ENCODE results near the gene SERPINB11. TPM values are rescaled to one million over a fixed set of nuclear protein-coding genes. Genes with fewer than 3 reads are reported as not detected.

Gene SERPINB11
- total RNA-seq, 1 donor from 2014 or later: not detected

DNA sequence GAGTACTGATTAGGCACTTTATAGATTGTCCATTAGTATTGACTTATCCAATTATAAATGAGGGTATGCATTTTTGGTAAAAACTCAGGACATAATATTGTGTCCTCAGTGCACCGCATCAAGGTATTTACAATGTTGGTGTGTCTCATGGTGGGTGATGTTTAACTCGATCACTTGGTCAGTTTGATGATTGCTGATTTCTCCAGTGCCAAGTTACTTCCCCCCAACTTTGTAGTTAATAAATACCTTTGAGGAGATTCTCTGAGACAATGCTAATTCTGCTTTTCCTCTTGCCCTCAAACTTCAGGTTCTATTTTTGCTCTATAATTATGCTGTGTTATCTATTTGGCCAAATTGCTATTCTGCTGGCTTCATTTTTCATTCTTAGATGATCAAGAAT is 44.2 kb downstream of the SERPINB11 start:
- no peaks in the 10 kb centered on the region for H3K9me3 Mint-ChIP-seq (ENCODE audit: unreplicated experiment)
- TF ChIP-seq, protein P1, sequence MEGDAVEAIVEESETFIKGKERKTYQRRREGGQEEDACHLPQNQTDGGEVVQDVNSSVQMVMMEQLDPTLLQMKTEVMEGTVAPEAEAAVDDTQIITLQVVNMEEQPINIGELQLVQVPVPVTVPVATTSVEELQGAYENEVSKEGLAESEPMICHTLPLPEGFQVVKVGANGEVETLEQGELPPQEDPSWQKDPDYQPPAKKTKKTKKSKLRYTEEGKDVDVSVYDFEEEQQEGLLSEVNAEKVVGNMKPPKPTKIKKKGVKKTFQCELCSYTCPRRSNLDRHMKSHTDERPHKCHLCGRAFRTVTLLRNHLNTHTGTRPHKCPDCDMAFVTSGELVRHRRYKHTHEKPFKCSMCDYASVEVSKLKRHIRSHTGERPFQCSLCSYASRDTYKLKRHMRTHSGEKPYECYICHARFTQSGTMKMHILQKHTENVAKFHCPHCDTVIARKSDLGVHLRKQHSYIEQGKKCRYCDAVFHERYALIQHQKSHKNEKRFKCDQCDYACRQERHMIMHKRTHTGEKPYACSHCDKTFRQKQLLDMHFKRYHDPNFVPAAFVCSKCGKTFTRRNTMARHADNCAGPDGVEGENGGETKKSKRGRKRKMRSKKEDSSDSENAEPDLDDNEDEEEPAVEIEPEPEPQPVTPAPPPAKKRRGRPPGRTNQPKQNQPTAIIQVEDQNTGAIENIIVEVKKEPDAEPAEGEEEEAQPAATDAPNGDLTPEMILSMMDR (IDR thresholded peaks at IDR 0.05; ENCODE audit: unreplicated experiment): no peak
- H3K27ac Mint-ChIP-seq (ENCODE audit: unreplicated experiment): no peak overlapping the region
- no peaks in the 10 kb centered on the region for H3K36me3 Mint-ChIP-seq (ENCODE audit: low read depth, unreplicated experiment)
- H3K4me3 Mint-ChIP-seq (ENCODE audit: unreplicated experiment): no peak overlapping the region
- DNase-seq (ENCODE audit: low spot score): no peak
- H3K4me1 Mint-ChIP-seq (ENCODE audit: unreplicated experiment): no peaks in the 10 kb centered on the region
- no peaks in the 10 kb centered on the region for H3K27me3 Mint-ChIP-seq (ENCODE audit: unreplicated experiment)

DNA sequence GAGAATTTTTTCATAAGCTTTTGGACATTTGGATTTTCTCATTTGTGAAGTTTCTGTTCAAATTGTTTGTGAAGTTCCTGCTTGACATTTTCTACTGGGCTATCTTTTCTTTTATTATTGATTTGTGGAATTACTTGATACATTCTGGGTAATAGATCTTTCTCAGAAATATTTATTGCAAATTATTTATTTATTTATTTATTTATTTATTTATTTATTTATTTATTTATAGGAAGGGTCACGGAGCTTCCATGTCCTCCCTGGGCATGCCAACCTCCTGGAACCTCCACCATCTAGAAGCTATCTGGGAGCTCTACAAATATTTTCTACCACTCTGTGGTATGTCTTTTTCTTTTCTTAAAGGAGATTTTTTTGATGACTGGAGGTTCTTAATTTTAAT is 46.7 kb downstream of the SERPINB11 start:
- no peaks in the 10 kb centered on the region for H3K9me3 Mint-ChIP-seq (ENCODE audit: unreplicated experiment)
- H3K4me3 Mint-ChIP-seq (ENCODE audit: unreplicated experiment): no peak overlapping the region
- peaks cover 2% of the 10 kb centered on the region for H3K4me1 Mint-ChIP-seq (ENCODE audit: unreplicated experiment)
- no peaks in the 10 kb centered on the region for H3K36me3 Mint-ChIP-seq (ENCODE audit: low read depth, unreplicated experiment)
- peaks cover 2% of the 10 kb centered on the region for H3K27me3 Mint-ChIP-seq (ENCODE audit: unreplicated experiment)
- no peak overlapping the region for H3K27ac Mint-ChIP-seq (ENCODE audit: unreplicated experiment)
- TF ChIP-seq, protein P1 (IDR thresholded peaks at IDR 0.05; ENCODE audit: unreplicated experiment): no peak
- DNase-seq (ENCODE audit: low spot score): no peak

DNA sequence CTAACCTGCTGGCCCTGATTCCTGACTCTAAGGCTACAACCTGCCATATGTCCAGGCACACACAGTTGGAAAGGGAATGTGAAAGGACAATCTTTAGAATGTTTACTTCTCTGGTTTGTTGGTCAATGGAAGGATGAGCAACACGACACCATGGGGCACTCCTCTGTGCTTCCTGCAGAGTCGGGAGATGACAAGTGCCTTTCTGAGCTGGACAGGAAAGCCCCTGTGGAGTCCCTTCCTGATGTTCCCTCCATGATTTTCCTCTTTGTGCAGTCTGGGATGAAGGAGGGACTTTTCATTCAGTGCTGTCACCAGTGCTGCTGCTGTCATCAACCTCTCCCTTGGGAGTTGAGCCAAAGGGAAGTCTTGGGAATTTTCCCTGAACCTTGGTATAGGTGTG is 49.9 kb downstream of the SERPINB11 start:
- H3K4me3 Mint-ChIP-seq (ENCODE audit: unreplicated experiment): no peak overlapping the region
- no peak overlapping the region for H3K27ac Mint-ChIP-seq (ENCODE audit: unreplicated experiment)
- no peaks in the 10 kb centered on the region for H3K9me3 Mint-ChIP-seq (ENCODE audit: unreplicated experiment)
- H3K27me3 Mint-ChIP-seq (ENCODE audit: unreplicated experiment): peaks cover 2% of the 10 kb centered on the region
- TF ChIP-seq, protein P1 (IDR thresholded peaks at IDR 0.05; ENCODE audit: unreplicated experiment): no peak
- no peak for DNase-seq (ENCODE audit: low spot score)
- H3K36me3 Mint-ChIP-seq (ENCODE audit: low read depth, unreplicated experiment): no peaks in the 10 kb centered on the region
- H3K4me1 Mint-ChIP-seq (ENCODE audit: unreplicated experiment): peaks cover 2% of the 10 kb centered on the region

DNA sequence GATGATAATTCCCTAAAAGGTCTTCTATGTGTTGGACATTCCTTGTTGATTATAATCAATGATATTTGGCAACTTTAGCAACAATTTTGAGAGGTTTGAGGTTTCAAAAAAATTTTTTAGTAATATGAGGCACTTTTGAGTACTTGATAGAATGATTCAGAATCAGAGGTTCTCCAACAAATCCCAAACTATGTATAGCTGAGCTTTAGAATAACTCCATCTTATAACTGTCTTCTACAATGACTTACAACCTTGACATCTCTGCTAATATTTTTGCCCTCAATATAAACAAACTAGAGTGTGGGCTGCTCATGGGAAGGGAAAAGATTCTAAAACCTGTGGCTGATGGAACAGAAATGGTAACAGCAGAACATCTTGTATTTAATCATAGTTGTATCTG is 50.9 kb downstream of the SERPINB11 start:
- DNase-seq (ENCODE audit: low spot score): no peak
- Mint-ChIP-seq H3K9me3 (ENCODE audit: unreplicated experiment) (no peaks in the 10 kb centered on the region), H3K4me3 (ENCODE audit: unreplicated experiment) (no peak overlapping the region), H3K36me3 (ENCODE audit: low read depth, unreplicated experiment) (no peaks in the 10 kb centered on the region), H3K27me3 (ENCODE audit: unreplicated experiment) (peaks cover 2% of the 10 kb centered on the region), H3K27ac (ENCODE audit: unreplicated experiment) (no peak overlapping the region), H3K4me1 (ENCODE audit: unreplicated experiment) (peaks cover 2% of the 10 kb centered on the region)
- TF ChIP-seq, protein P1 (IDR thresholded peaks at IDR 0.05; ENCODE audit: unreplicated experiment): no peak

DNA sequence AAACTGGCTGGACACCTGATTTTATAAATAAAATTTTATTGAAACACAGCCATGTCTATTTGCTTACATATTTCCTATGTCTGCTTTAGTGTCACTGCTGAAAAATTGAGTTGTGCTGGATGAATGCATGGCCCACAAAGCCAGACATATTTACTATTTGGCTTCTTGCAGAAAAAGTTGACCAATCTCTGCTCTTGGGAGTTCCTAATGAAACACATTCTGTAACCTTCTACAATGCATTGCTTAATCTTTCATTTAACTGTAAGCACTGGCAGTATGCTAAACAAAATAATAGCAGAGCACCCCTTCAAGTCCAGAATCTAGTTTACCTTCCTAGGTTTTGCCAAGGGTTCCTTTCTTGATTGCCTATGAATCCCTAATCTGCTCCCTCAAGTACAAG is 54.8 kb downstream of the SERPINB11 start:
- TF ChIP-seq, protein P1 (IDR thresholded peaks at IDR 0.05; ENCODE audit: unreplicated experiment): no peak
- peaks cover 2% of the 10 kb centered on the region for H3K4me1 Mint-ChIP-seq (ENCODE audit: unreplicated experiment)

More for the DNA sequence above, 54.8 kb downstream of the SERPINB11 start:
- peaks cover 4% of the 10 kb centered on the region for H3K27me3 Mint-ChIP-seq (ENCODE audit: unreplicated experiment)
- DNase-seq (ENCODE audit: low spot score): no peak
- H3K9me3 Mint-ChIP-seq (ENCODE audit: unreplicated experiment): peaks cover 7% of the 10 kb centered on the region
- H3K27ac Mint-ChIP-seq (ENCODE audit: unreplicated experiment): no peak overlapping the region
- no peak overlapping the region for H3K4me3 Mint-ChIP-seq (ENCODE audit: unreplicated experiment)
- H3K36me3 Mint-ChIP-seq (ENCODE audit: low read depth, unreplicated experiment): peaks cover 11% of the 10 kb centered on the region
